ENCODE data around the gene DDX10. TPM values are rescaled to one million over a fixed set of nuclear protein-coding genes. Genes with fewer than 3 reads are reported as not detected.

DDX10 gene
- total and polyA plus RNA-seq, 12 donors: 10.6 to 141 (median 22.6) TPM

DNA sequence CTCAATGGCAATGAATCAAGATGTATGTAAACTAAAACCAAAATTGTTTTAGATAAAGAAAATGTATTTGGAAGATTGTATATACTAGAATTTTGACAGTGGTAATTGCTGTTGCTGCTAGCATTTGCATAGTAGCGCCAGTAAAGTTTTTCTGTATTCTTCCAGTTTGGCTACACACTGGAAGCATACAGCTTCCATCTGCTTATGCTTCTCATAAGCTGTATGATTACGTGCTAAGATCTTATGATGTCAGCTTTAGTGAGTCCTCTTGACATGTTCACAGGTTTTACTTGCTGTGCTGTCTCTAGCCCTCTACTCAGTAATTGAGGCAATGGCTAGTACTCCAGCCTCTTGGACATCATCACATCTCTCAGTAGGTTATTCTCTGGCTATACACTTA lies 256.3 kb downstream of the DDX10 start:
- Histone ChIP-seq H3K4me3 (no peak overlapping the region), H3K27me3 (no peaks in the 10 kb centered on the region), H3K4me1 (replicated peaks in 1 of 2) (peaks cover 0 to 18% of the 10 kb centered on the region in 2 donors), H3K27ac (no peak overlapping the region), H3K36me3 (replicated peaks in 1 of 2) (no peaks in the 10 kb centered on the region), H3K9me3 (replicated peaks in 1 of 3) (no peaks in the 10 kb centered on the region)
- DNase-seq: no peak
- TF ChIP-seq POLR2A (IDR thresholded peaks at IDR 0.05): no peak
- TF ChIP-seq, protein P1, sequence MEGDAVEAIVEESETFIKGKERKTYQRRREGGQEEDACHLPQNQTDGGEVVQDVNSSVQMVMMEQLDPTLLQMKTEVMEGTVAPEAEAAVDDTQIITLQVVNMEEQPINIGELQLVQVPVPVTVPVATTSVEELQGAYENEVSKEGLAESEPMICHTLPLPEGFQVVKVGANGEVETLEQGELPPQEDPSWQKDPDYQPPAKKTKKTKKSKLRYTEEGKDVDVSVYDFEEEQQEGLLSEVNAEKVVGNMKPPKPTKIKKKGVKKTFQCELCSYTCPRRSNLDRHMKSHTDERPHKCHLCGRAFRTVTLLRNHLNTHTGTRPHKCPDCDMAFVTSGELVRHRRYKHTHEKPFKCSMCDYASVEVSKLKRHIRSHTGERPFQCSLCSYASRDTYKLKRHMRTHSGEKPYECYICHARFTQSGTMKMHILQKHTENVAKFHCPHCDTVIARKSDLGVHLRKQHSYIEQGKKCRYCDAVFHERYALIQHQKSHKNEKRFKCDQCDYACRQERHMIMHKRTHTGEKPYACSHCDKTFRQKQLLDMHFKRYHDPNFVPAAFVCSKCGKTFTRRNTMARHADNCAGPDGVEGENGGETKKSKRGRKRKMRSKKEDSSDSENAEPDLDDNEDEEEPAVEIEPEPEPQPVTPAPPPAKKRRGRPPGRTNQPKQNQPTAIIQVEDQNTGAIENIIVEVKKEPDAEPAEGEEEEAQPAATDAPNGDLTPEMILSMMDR (IDR thresholded peaks at IDR 0.05): no peak
- intact Hi-C loops (cut with DNase I): no loop called here
- 92 to 100% (median 98%) methylated on average over 2 of the region's 2 CpGs for WGBS, 4 donors

DNA sequence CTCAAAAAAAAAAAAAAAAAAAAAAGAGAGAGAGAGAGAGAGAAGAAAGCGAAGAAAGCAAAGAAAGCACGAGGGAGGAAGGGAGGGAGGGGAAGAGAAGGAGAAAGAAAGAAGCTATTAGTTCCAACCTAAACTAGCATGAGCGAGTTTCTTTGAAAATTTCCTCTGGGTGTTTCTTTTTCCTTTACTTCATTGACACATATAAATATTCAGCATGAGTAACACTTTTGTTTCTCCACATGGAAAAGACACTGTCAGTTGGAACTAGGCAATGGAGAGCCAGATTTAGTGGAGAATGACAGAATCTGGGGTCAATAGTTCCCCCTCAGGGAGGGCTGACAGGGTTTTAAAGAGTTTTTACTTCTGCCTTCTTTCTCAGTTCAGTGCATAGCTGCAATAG lies 257.4 kb downstream of the DDX10 start:
- intact Hi-C loops (cut with DNase I): no loop called here
- TF ChIP-seq, protein P1 (IDR thresholded peaks at IDR 0.05): no peak
- no peak for TF ChIP-seq POLR2A (IDR thresholded peaks at IDR 0.05)
- Histone ChIP-seq H3K4me1 (replicated peaks in 1 of 2) (peaks cover 0 to 10% of the 10 kb centered on the region in 2 donors), H3K4me3 (no peak overlapping the region), H3K27ac (no peak overlapping the region), H3K36me3 (replicated peaks in 1 of 2) (no peaks in the 10 kb centered on the region), H3K27me3 (no peaks in the 10 kb centered on the region), H3K9me3 (replicated peaks in 1 of 3) (no peaks in the 10 kb centered on the region)
- 82 to 92% (median 86%) methylated on average over 2 to 3 of the region's 3 CpGs for WGBS, 4 donors
- DNase-seq: no peak

DNA sequence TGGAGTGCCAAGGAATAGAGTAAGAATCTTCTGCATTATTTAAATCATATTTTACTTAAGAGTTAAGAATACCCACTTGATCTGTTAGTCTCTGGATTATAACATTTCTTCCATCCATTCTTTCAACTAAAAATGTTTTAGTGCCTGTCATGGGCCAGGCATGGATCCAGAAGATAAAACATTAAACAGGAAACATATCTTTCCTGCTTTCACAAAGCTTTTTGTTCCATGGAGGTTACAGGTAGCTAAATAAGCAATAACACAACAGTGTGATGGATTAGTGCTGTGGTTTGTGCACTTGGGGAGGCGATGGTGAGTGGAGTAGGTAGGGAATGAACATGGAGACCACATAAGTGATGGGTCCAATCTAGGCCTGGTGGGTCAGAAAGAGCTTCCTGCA lies 258.5 kb downstream of the DDX10 start:
- Histone ChIP-seq H3K4me1 (replicated peaks in 1 of 2) (peaks cover 0 to 3% of the 10 kb centered on the region in 2 donors), H3K27ac (no peak overlapping the region), H3K27me3 (no peaks in the 10 kb centered on the region), H3K4me3 (no peak overlapping the region), H3K36me3 (replicated peaks in 1 of 2) (no peaks in the 10 kb centered on the region), H3K9me3 (replicated peaks in 1 of 3) (no peaks in the 10 kb centered on the region)
- intact Hi-C loops (cut with DNase I): no loop called here
- no peak for DNase-seq
- TF ChIP-seq, protein P1 (IDR thresholded peaks at IDR 0.05): no peak
- TF ChIP-seq POLR2A (IDR thresholded peaks at IDR 0.05): no peak
- WGBS, 4 donors: 75 to 89% (median 82%) methylated on average over 1 of the region's 1 CpG

DNA sequence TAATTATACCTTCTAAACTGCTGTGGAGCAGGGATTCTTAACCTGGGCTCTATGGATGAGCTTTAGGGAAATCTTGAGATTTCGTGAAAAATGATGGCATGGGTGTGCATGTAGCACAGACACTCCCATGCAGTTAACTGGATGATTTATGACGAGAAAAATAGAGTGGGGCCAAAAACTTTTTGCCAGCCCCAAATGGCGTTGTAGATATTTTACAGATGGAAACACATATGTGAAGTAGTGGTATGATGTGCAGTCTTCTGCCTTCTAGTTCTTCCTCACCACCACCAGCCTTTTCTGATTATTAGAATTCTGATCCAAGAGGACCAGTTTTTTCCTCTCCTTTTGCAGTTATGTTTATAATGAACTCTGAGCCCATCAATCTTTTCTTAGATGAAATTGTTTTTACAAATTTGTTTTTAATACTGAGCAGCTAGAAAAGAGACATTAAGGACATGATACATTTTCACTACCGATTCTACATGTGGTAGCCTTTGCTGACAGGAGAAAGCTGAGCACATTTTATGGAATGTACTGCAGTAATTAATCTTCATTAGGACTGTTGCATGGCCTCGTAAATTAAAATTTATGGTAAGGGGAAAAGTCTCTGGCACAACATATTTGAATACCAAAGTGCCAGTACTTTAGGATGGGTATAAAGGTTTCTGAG lies 261.4 kb downstream of the DDX10 start:
- no peaks in the 10 kb centered on the region for H3K9me3 ChIP-seq (replicated peaks in 1 of 3)
- WGBS, 4 donors: 72 to 75% (median 74%) methylated on average over 5 of the region's 5 CpGs
- H3K27ac ChIP-seq: no peak overlapping the region
- H3K4me1 ChIP-seq (replicated peaks in 1 of 2): no peaks in the 10 kb centered on the region
- intact Hi-C loops (cut with DNase I): no loop called here
- TF ChIP-seq POLR2A (IDR thresholded peaks at IDR 0.05): no peak
- TF ChIP-seq, protein P1 (IDR thresholded peaks at IDR 0.05): no peak
- DNase-seq: no peak
- no peaks in the 10 kb centered on the region for H3K36me3 ChIP-seq (replicated peaks in 1 of 2)
- H3K4me3 ChIP-seq: no peak overlapping the region
- H3K27me3 ChIP-seq: no peaks in the 10 kb centered on the region

All from adrenal gland (tissue), 12 donors.